ENCODE data around the gene ELMO1.

DNA sequence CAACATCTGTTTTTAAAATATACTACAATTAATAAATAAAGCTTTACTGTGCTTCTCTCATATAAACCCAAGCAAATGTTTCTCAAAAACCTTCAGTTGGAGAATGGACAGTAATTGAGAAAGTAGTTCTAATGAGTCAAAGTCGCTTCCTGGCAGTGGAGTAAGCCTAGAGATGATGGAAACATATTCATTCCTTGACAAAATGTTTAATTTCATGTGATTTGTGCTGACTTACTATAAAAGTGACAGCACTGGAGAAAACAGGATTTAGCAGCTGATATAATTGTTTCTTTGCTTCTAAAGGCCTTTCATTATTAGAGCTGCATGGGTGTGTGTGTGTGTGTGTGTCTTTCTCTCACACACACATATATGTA is 9.0 kb downstream of the ELMO1 start:
- TF ChIP-seq HNF4A (conservative IDR thresholded peaks at IDR 0.05) (no peak), CTCF (IDR thresholded peaks at IDR 0.05; ENCODE audit: low read depth, low read length, missing input control) (no peak), GABPA (IDR thresholded peaks at IDR 0.05 in 1 of 2, conservative IDR thresholded peaks at IDR 0.05 in 1 of 2) (no peak)

Data from liver (tissue), 3 donors.